Activated CD8-positive, alpha-beta memory T cell treated with anti-CD3 and anti-CD28 coated beads, Interleukin-2, amount 10 ng/mL, durations not matched to agents 7 days and 5 days (primary cell): Measurements from ENCODE around the gene CLIP1. TPM values are rescaled to one million over a fixed set of nuclear protein-coding genes. Genes with fewer than 3 reads are reported as not detected.
A peak's percentile ranks its signal among the peaks of the same experiment; 100 is the strongest.
"Not testable (repeated sequence)": the region's sequence is repeated elsewhere in the genome, so short reads cannot be mapped to it uniquely, and the experiment has no call there.

Experiments used
- ATAC-seq: fragments of 150-1000 bp; cut with Tn5 transposase; one replicate; pipeline ENCODE4 v1.10.0; 2021; ENCODE audit warnings: moderate library complexity
- CTCF ChIA-PET: fragments of 350-600 bp; sonication (Branson Sonifier 250); formaldehyde crosslinking; loops from one replicate; lab custom pipeline; 2021; ENCODE audit warnings: antibody characterized with exemption; lab: Charles Lee
- DNase-seq: peaks from one replicate; pipeline ENCODE4 v3.0.0-alpha.2; 2020
- H3K27ac Mint-ChIP-seq: one replicate; pipeline ENCODE4 v1.8.0; 2021; ENCODE audit warnings: mild to moderate bottlenecking, mixed read lengths
- H3K27me3 Mint-ChIP-seq: one replicate; pipeline ENCODE4 v1.8.0; 2021; ENCODE audit warnings: mixed read lengths
- H3K36me3 Mint-ChIP-seq: one replicate; pipeline ENCODE4 v1.8.0; 2021; ENCODE audit warnings: mild to moderate bottlenecking, mixed read lengths
- H3K4me1 Mint-ChIP-seq: one replicate; pipeline ENCODE4 v1.8.0; 2021; ENCODE audit warnings: mixed read lengths
- H3K4me3 Mint-ChIP-seq: one replicate; pipeline ENCODE4 v1.8.0; 2021; ENCODE audit warnings: mild to moderate bottlenecking, moderate library complexity, mixed read lengths
- H3K9me3 Mint-ChIP-seq: one replicate; pipeline ENCODE4 v1.8.0; 2022; ENCODE audit warnings: low read depth, mixed read lengths
- total RNA-seq, 2 experiments: library from RNA; stranded (reverse); gene quantifications; one replicate each; pipeline ENCODE4 v1.2.3, GENCODE V29; 2021

CLIP1 gene
- total RNA-seq, result 10 to 100 TPM; 56.2 to 75.7 TPM

DNA sequence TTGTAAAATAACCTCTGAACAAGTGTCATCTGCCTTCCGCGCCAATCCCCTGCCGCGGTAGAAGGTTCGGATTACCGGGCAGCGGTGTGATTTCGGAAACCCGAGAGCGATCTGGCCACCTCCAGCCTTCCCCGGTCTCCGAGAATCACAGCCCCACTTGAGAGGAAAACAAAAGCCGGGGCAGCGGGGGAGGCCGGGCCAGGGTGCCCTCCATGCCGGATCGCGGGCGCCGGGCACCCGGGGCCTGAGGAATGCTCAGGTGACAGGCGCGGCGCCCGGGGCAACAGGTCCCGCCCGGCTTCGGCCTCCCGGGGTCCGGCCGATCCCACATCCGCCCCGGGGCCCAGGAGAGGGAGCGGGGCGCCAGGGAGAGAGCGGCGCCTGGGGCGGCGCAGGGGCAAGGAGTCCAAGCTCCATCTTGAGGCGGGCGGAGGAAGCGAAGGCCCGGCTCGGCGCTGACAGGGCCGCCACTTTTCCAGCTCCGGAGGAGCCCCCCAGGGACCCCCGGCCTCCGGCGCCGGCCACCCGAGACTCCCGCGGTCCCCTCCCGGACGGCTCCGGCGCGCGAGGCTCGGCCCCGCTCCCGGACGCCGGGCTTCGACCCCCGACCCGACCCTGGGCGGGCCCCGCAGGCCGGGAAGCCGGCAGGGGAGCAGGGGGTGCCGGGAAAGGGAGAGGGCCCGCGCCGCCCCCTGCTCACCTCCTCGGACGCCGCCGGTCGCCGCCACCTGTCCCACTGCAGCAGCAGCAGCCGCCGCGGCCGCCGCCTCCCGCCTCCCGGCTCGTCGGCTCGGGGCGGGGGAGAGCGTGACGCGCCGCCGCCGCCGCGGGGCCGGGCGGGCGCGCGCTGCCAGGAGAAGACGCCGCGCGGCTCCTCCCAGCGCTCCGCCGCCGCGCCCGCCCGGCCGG is at the start of gene CLIP1:
TSS of gene CLIP1 (minus strand) at position 849 of the 909 bp plus-strand sequence. CDS start 42,217 bp downstream, outside the sequence.
- Mint-ChIP-seq H3K9me3 (no peaks in the 10 kb centered on the region), H3K27ac (peak within 1 kb of the TSS; percentile 83), H3K4me1 (peaks cover 37% of the 10 kb centered on the region), H3K36me3 (peaks cover 3% of the 10 kb centered on the region), H3K27me3 (no peaks in the 10 kb centered on the region), H3K4me3 (peak within 1 kb of the TSS; percentile 83)
- ATAC-seq, result peak; percentile 83
- CTCF ChIA-PET, result interaction anchor here (1.0 to 2.9 kb wide), 7 partner anchors 10 to 79 kb away, joined by 3 to 13 read pairs (median 4); partner anchors contain the start of gene ZCCHC8
- peak; percentile 70 for DNase-seq

DNA sequence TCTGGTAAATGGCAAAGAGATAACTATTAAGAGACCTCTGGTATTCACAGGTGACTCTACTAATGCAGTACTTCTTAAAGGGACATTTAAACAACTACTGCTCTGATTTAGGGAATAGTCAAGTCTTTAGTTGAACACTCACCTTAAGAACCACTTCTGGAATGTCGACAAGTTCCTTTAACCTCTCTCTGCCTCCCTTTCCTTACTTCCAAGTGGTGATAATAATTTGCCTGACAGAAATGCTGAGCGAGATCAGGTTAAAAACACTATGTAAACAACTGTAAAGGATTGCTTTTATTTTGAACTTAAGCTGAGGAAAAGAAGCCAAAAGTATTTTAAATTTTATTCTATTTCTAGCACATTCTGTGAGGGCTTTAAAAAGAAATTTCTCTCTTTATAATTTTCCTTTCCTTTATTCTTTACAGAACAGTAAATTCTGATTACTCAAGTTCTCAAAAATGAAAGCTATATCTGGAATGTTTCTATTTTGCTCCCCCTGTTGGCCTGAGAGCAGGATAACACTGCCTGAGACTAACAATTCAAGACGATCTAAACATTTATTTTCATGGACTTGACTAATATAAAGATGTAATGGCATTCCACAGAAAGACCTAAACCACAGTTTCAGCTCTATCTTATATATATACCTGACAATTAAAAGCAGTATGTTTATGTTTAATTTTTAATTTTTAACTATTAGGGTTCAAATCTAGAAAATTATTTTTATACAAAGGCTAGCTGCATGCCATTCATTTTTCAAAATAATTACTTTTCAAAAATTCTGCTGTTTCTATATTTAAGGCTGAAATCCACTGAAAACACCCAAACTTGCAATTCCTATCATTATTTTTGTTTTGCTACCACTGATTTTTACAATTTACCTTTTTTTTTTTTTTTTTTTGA is 49.1 kb upstream of the CLIP1 start:
- no peak overlapping the region for H3K4me3 Mint-ChIP-seq
- peak overlapping the region; percentile 59 for H3K27ac Mint-ChIP-seq
- ATAC-seq (peak; percentile 78), DNase-seq (no peak)
- no peaks in the 10 kb centered on the region for H3K9me3 Mint-ChIP-seq
- peaks cover 34% of the 10 kb centered on the region for H3K36me3 Mint-ChIP-seq
- CTCF ChIA-PET, result interaction anchor here (0.5 to 8.4 kb wide), 39 partner anchors 9 to 906 kb away, joined by 3 to 177 read pairs (median 4); partner anchors contain the start of genes CLIP1, DIABLO and ZCCHC8
- H3K27me3 Mint-ChIP-seq, result no peaks in the 10 kb centered on the region
- H3K4me1 Mint-ChIP-seq, result peaks cover 27% of the 10 kb centered on the region

DNA sequence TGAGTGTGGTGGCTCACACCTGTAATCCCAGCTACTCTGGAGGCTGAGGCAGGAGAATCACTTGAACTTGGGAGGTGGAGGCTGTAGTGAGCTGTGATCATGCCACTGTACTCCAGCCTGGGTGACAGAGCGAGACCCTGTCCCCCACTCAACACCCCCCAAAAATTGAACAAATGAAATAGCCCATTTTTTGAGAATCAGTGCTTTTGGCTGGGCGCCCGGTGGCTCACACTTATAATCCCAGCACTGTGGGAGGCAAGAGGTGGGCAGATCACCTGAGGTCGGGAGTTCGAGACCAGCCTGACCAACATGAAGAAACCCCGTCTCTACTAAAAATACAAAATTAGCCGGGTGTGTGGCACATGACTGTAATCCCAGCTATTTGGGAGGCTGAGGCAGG is 48.1 kb upstream of the CLIP1 start:
- DNase-seq, H3K4me3 Mint-ChIP-seq, H3K27ac Mint-ChIP-seq, ATAC-seq, H3K9me3 Mint-ChIP-seq, H3K27me3 Mint-ChIP-seq: not testable (repeated sequence)
- H3K4me1 Mint-ChIP-seq, result peaks cover 24% of the 10 kb centered on the region
- CTCF ChIA-PET, result interaction anchor here (0.9 to 8.4 kb wide), 15 partner anchors 9 to 238 kb away, joined by 3 to 177 read pairs (median 8); partner anchors contain the start of gene CLIP1
- peaks cover 24% of the 10 kb centered on the region for H3K36me3 Mint-ChIP-seq

DNA sequence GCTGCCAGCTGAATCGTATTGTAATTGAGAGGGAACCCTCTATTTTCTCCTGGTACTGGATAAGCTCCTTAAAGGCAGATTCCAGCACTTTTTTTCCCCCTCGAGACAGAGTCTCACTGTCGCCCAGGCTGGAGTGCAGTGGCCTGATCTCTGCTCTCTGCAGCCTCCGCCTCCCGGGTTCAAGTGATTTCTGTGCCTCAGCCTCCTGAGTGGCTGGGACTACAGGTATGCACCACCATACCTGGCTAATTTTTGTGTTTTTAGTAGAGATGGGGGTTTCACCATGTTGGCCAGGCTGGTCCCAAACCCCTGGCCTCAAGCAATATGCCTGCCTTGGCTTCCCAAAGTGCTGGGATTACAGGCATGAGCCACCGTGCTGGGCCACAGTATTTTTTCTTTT is 47.4 kb upstream of the CLIP1 start:
- H3K4me3 Mint-ChIP-seq, result not testable (repeated sequence)
- peaks cover 19% of the 10 kb centered on the region for H3K4me1 Mint-ChIP-seq
- CTCF ChIA-PET, result interaction anchor here (1.4 to 8.4 kb wide), 4 partner anchors 9 to 69 kb away, joined by 5 to 177 read pairs (median 19); no protein-coding TSS in a partner anchor

DNA sequence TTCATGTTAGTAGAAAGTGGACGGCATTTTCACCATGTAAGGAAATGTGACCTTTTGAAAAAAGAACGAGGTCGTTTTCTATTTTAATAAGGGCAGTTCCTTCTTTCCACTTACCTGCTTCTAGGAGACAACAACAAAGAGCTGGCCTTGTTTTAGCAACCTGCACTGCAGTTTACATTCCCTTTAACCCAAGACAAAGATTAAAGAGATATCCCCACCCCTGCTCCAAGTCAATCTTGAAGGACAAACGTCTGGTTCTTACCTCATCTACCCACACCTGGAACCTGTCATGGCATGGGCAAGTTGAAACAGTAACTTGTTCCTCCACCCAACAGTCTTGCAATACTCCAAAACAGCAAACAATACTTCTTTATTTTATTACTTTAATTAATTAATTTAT is 45.5 kb upstream of the CLIP1 start:
- no peaks in the 10 kb centered on the region for H3K9me3 Mint-ChIP-seq
- CTCF ChIA-PET, result interaction anchor here (1.3 kb wide), 1 partner anchor 68 kb away, joined by 7 read pairs; no protein-coding TSS in a partner anchor
- peaks cover 10% of the 10 kb centered on the region for H3K4me1 Mint-ChIP-seq
- H3K36me3 Mint-ChIP-seq, result peaks cover 6% of the 10 kb centered on the region
- no peaks in the 10 kb centered on the region for H3K27me3 Mint-ChIP-seq
- DNase-seq, result no peak
- no peak overlapping the region for H3K27ac Mint-ChIP-seq
- H3K4me3 Mint-ChIP-seq, result no peak overlapping the region
- no peak for ATAC-seq

More for the DNA sequence above, 47.4 kb upstream of the CLIP1 start:
- not testable (repeated sequence) for ATAC-seq, H3K27ac Mint-ChIP-seq, DNase-seq, H3K27me3 Mint-ChIP-seq, H3K9me3 Mint-ChIP-seq
- H3K36me3 Mint-ChIP-seq, result peaks cover 19% of the 10 kb centered on the region

DNA sequence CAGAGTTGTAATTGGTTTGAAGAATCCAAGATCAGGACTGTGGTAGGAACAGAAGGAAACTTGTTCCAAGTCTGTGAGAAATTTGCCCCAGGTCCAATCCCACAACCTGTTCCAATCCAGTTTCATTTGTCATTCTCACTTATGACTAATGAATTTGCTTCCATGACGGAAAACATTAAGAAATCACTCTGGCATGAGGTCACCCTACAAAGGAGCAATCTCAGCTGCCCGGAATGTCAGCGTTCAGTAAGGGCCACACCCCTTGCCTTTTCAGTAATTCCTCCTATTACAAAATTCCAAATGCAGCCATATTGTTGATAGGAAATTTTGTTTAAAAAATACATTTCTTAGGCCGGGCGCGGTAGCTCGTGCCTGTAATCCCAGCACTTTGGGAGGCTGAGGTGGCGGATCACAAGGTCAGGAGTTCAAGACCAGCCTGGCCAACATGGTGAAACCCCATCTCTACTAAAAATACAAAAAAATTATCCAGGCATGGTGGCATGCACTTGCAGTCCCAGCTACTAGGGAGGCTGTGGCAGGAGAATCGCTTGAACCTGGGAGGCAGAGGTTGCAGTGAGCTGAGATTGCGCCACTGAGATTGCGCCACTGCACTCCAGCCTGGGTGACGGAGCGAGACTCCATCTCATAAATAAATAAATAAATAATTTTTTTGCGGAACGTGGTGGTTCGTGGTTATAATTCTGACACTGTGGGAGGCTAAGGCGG is 42.0 kb upstream of the CLIP1 start:
- CTCF ChIA-PET, result interaction anchor here (0.6 to 2.3 kb wide), 4 partner anchors 9 to 64 kb away, joined by 3 to 7 read pairs (median 4); no protein-coding TSS in a partner anchor
- DNase-seq, H3K9me3 Mint-ChIP-seq, H3K27ac Mint-ChIP-seq, H3K27me3 Mint-ChIP-seq, H3K36me3 Mint-ChIP-seq, H3K4me3 Mint-ChIP-seq, H3K4me1 Mint-ChIP-seq, ATAC-seq: not testable (repeated sequence)

DNA sequence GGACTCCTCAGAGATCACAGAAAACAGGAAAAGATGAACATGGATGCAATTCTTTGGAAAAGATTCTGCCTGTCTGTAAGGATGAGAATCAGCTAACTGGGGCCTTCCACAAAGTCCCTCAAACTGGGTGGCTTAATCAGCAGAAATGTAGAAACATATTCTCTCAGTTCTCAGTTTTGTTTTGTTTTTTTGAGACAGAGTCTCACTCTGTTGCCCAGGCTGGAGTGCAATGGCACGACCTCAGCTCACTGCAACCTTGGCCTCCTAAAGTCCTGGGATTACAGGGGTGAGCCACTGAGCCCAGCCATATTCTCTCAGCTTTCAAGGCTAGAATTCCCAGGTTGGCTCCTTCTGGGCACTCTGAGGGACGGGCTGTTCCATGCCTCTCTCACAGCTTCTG is 38.2 kb upstream of the CLIP1 start:
- H3K36me3 Mint-ChIP-seq, result no peaks in the 10 kb centered on the region
- CTCF ChIA-PET, result interaction anchor here (1.5 to 4.0 kb wide), 2 partner anchors 9 to 11 kb away, joined by 5 to 14 read pairs; no protein-coding TSS in a partner anchor
- DNase-seq (no peak), ATAC-seq (no peak)
- no peaks in the 10 kb centered on the region for H3K9me3 Mint-ChIP-seq
- no peaks in the 10 kb centered on the region for H3K27me3 Mint-ChIP-seq
- no peak overlapping the region for H3K4me3 Mint-ChIP-seq
- peaks cover 17% of the 10 kb centered on the region for H3K4me1 Mint-ChIP-seq
- H3K27ac Mint-ChIP-seq, result no peak overlapping the region

DNA sequence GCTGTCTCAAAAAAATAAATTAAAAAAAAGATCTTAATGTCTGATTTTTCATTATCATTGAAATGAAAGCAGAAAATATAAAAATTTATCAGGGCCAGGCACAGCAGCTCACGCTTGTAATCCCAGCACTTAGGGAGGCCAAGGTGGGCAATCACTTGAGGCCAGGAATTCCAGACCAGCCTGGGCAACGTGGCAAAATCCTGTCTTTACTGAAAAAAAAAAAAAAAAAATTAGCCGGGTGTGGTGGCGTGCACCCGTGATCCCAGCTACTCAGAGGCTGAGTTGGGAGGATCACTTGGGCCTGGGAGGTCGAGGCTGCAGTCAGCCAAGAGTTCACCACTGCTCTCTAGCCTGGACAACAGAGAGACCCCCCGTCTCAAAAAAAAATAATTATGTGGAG is 37.6 kb upstream of the CLIP1 start:
- Mint-ChIP-seq H3K27ac (no peak overlapping the region), H3K27me3 (no peaks in the 10 kb centered on the region), H3K36me3 (no peaks in the 10 kb centered on the region), H3K4me3 (no peak overlapping the region), H3K4me1 (peaks cover 17% of the 10 kb centered on the region), H3K9me3 (no peaks in the 10 kb centered on the region)
- DNase-seq (no peak), ATAC-seq (no peak)
- CTCF ChIA-PET, result interaction anchor here (1.8 to 4.0 kb wide), 2 partner anchors 12 to 61 kb away, joined by 13 to 14 read pairs; no protein-coding TSS in a partner anchor

DNA sequence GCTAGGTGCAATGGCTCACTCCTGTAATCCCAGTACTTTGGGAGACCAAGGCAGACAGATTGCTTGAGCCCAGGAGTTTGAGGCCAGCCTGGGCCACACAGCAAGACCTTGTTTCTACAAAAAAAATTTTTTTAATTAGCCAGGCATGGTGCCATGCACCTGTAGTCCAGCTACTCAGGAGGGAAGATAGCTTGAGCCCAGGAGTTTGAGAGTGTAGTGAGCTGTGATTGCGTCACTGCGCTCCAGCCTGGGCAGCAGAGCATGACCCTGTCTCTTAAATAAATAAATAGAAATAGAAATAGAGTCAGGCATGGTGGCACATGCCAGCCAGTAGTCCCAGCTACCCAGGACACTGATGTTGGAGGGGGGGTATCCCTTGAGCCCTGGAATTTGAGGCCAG is 36.7 kb upstream of the CLIP1 start:
- H3K4me3 Mint-ChIP-seq, result no peak overlapping the region
- H3K4me1 Mint-ChIP-seq, result peaks cover 23% of the 10 kb centered on the region
- no peak for ATAC-seq
- DNase-seq, result no peak
- CTCF ChIA-PET, result interaction anchor here (0.7 to 1.8 kb wide), 3 partner anchors 36 to 65 kb away, joined by 4 to 13 read pairs (median 6); no protein-coding TSS in a partner anchor
- no peaks in the 10 kb centered on the region for H3K9me3 Mint-ChIP-seq
- no peaks in the 10 kb centered on the region for H3K27me3 Mint-ChIP-seq
- no peaks in the 10 kb centered on the region for H3K36me3 Mint-ChIP-seq
- no peak overlapping the region for H3K27ac Mint-ChIP-seq

DNA sequence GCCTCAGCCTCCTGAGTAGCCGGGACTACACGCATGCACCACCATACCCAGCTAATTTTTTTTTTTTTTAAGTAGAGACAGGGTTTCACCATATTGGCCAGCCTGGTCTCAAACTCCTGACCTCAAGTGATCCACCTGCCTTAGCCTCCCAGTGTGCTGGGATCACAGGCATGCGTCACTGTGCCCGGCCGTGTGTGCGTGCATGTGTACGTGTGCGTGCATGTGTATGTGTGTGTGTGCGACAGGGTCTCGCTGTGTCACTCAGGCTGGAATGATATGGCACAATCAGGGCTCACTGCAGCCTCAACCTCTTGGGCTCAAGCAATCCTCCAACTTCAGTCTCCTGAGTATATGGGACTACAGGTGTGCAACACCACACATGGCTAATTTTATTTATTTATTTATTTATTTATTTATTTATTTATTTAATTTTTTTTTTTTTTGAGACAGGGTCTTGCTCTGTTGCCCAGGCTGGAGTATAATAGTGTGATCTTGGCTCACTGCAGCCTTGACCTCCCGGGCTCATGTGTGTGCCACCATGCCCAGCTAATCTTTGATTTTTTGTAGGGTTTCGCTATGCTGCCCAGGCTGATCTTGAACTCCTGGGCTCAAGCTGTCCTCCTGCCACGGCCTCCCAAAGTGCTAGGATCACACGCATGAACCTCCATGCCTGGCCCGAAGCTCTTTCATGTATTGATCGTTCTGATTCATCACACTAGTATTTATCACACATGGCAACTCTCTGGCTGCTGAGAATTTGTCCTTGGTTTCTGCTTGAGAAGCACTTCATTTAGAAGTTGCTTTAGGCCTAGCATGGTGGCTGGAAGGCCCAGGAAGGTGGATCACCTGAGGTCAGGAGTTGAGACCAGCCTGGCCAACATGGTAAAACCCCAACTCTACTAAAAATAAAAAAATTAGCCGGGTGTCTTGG is 35.9 kb upstream of the CLIP1 start:
- peak overlapping the region; percentile 52 for H3K27ac Mint-ChIP-seq
- peaks cover 2% of the 10 kb centered on the region for H3K36me3 Mint-ChIP-seq

DNA sequence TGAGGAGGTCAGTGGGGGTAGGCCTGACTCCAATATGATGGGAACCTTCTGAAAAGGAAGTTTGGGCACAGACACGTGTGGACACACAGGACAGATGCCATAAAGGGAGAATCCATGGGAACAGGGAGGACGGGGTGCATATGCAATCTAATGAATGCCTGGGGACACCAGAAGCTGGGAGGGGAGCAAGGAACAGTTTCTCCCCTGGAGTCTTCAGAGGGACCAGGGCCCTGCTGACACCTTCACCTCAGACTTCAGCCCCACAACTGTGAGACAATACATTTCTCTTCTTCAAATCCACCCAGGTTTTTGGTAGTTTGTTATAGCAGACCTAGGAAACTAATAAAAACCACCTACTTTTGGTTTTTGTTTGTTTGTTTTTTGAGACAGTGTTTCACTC is 35.2 kb upstream of the CLIP1 start:
- Mint-ChIP-seq H3K4me1 (peaks cover 39% of the 10 kb centered on the region), H3K27ac (peak overlapping the region; percentile 52), H3K36me3 (peaks cover 2% of the 10 kb centered on the region), H3K4me3 (no peak overlapping the region), H3K9me3 (no peaks in the 10 kb centered on the region), H3K27me3 (no peaks in the 10 kb centered on the region)
- no peak for ATAC-seq
- DNase-seq, result no peak
- CTCF ChIA-PET, result interaction anchor here (0.9 kb wide), 1 partner anchor 58 kb away, joined by 3 read pairs; no protein-coding TSS in a partner anchor

More for the DNA sequence above, 35.9 kb upstream of the CLIP1 start:
- DNase-seq (no peak), ATAC-seq (no peak)
- Mint-ChIP-seq H3K27me3 (no peaks in the 10 kb centered on the region), H3K9me3 (no peaks in the 10 kb centered on the region), H3K4me1 (peaks cover 31% of the 10 kb centered on the region), H3K4me3 (no peak overlapping the region)
- CTCF ChIA-PET, result interaction anchor here (0.9 to 1.8 kb wide), 3 partner anchors 35 to 60 kb away, joined by 3 to 13 read pairs (median 6); no protein-coding TSS in a partner anchor
